ENCODE measurements around the gene IGF1. TPM values are rescaled to one million over a fixed set of nuclear protein-coding genes. Genes with fewer than 3 reads are reported as not detected.
"Not testable (repeated sequence)": the region's sequence is repeated elsewhere in the genome, so short reads cannot be mapped to it uniquely, and the experiment has no call there.

The IGF1 gene
- polyA plus RNA-seq, 4 donors = 4.5 to 10.0 (median 8.0) TPM; not detected in 1

GRCh38 chr12:102447426-102447825 is 32.9 kb downstream of the IGF1 start:
- not testable (repeated sequence) for FAIRE-seq; DNase-seq; H3K9me3 ChIP-seq (ENCODE audit: control insufficient read depth in 2 of 2, insufficient read depth in 1 of 2, low read depth in 1 of 2, low read length in 1 of 2); H3K27me3 ChIP-seq (ENCODE audit: control insufficient read depth in 3 of 3, insufficient read depth in 3 of 3, low read length in 3 of 3); H3K27ac ChIP-seq (ENCODE audit: low read depth in 1 of 3, low read length in 2 of 3); H3K4me3 ChIP-seq (ENCODE audit: low read depth in 1 of 3, low read length in 3 of 3); H3K36me3 ChIP-seq (ENCODE audit: control insufficient read depth in 3 of 3, insufficient read depth in 2 of 3, low read depth in 1 of 3, low read length in 3 of 3); H3K4me1 ChIP-seq (ENCODE audit: control insufficient read depth in 3 of 3, insufficient read depth in 2 of 3, low read depth in 1 of 3, low read length in 2 of 3)
- WGBS, 3 donors = 40 to 71% (median 65%) methylated on average over 3 of the region's 3 CpGs

GRCh38 chr12:102444707-102445106 is 35.7 kb downstream of the IGF1 start:
- WGBS, 3 donors = 79 to 87% (median 83%) methylated on average over 7 of the region's 7 CpGs
- no peaks in the 10 kb centered on the region for H3K4me1 ChIP-seq (ENCODE audit: control insufficient read depth in 3 of 3, insufficient read depth in 2 of 3, low read depth in 1 of 3, low read length in 2 of 3)
- H3K27me3 ChIP-seq (ENCODE audit: control insufficient read depth in 3 of 3, insufficient read depth in 3 of 3, low read length in 3 of 3) = no peaks in the 10 kb centered on the region
- H3K9me3 ChIP-seq (ENCODE audit: control insufficient read depth in 2 of 2, insufficient read depth in 1 of 2, low read depth in 1 of 2, low read length in 1 of 2) = no peaks in the 10 kb centered on the region
- no peak overlapping the region for H3K27ac ChIP-seq (ENCODE audit: low read depth in 1 of 3, low read length in 2 of 3)
- no peak overlapping the region for H3K4me3 ChIP-seq (ENCODE audit: low read depth in 1 of 3, low read length in 3 of 3)
- FAIRE-seq (no peak), DNase-seq (no peak)
- no peaks in the 10 kb centered on the region for H3K36me3 ChIP-seq (ENCODE audit: control insufficient read depth in 3 of 3, insufficient read depth in 2 of 3, low read depth in 1 of 3, low read length in 3 of 3)

DNA sequence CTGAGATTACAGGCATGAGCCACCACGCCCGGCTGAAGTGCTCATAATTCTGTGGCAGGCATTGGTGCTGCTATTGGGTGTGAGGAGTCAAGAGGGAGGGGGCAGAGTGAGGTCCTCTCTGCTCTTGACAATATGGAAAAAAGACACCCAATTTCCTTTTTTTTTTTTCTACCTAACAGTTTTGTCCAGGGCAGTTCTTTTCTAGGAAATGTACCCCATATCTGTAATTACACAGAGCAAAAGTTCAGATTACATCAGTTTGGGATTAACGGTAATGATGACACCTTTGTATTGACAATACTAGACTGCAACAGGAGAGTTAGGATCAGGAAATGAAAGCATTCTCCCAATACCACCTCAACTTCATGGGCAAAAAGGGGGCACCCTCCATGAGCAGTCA is 36.3 kb downstream of the IGF1 start:
- WGBS, 3 donors = 84 to 94% (median 88%) methylated on average over 3 of the region's 3 CpGs
- no peak overlapping the region for H3K4me3 ChIP-seq (ENCODE audit: low read depth in 1 of 3, low read length in 3 of 3)
- H3K9me3 ChIP-seq (ENCODE audit: control insufficient read depth in 2 of 2, insufficient read depth in 1 of 2, low read depth in 1 of 2, low read length in 1 of 2) = no peaks in the 10 kb centered on the region
- FAIRE-seq = no peak
- H3K27ac ChIP-seq (ENCODE audit: low read depth in 1 of 3, low read length in 2 of 3) = no peak overlapping the region
- no peaks in the 10 kb centered on the region for H3K27me3 ChIP-seq (ENCODE audit: control insufficient read depth in 3 of 3, insufficient read depth in 3 of 3, low read length in 3 of 3)
- DNase-seq = no peak
- H3K36me3 ChIP-seq (ENCODE audit: control insufficient read depth in 3 of 3, insufficient read depth in 2 of 3, low read depth in 1 of 3, low read length in 3 of 3) = no peaks in the 10 kb centered on the region
- no peaks in the 10 kb centered on the region for H3K4me1 ChIP-seq (ENCODE audit: control insufficient read depth in 3 of 3, insufficient read depth in 2 of 3, low read depth in 1 of 3, low read length in 2 of 3)

- DNase-seq (no peak), FAIRE-seq (no peak)
- no peaks in the 10 kb centered on the region for H3K27me3 ChIP-seq (ENCODE audit: control insufficient read depth in 3 of 3, insufficient read depth in 3 of 3, low read length in 3 of 3)
- H3K4me1 ChIP-seq (ENCODE audit: control insufficient read depth in 3 of 3, insufficient read depth in 2 of 3, low read depth in 1 of 3, low read length in 2 of 3) = no peaks in the 10 kb centered on the region
- no peaks in the 10 kb centered on the region for H3K36me3 ChIP-seq (ENCODE audit: control insufficient read depth in 3 of 3, insufficient read depth in 2 of 3, low read depth in 1 of 3, low read length in 3 of 3)
- H3K9me3 ChIP-seq (ENCODE audit: control insufficient read depth in 2 of 2, insufficient read depth in 1 of 2, low read depth in 1 of 2, low read length in 1 of 2) = no peaks in the 10 kb centered on the region
- H3K27ac ChIP-seq (ENCODE audit: low read depth in 1 of 3, low read length in 2 of 3) = no peak overlapping the region
- no peak overlapping the region for H3K4me3 ChIP-seq (ENCODE audit: low read depth in 1 of 3, low read length in 3 of 3)
- WGBS, 3 donors = 74 to 89% (median 80%) methylated on average over 1 of the region's 1 CpG
Measured at GRCh38 chr12:102441077-102441596, 39.2 kb downstream of the IGF1 start.

DNA sequence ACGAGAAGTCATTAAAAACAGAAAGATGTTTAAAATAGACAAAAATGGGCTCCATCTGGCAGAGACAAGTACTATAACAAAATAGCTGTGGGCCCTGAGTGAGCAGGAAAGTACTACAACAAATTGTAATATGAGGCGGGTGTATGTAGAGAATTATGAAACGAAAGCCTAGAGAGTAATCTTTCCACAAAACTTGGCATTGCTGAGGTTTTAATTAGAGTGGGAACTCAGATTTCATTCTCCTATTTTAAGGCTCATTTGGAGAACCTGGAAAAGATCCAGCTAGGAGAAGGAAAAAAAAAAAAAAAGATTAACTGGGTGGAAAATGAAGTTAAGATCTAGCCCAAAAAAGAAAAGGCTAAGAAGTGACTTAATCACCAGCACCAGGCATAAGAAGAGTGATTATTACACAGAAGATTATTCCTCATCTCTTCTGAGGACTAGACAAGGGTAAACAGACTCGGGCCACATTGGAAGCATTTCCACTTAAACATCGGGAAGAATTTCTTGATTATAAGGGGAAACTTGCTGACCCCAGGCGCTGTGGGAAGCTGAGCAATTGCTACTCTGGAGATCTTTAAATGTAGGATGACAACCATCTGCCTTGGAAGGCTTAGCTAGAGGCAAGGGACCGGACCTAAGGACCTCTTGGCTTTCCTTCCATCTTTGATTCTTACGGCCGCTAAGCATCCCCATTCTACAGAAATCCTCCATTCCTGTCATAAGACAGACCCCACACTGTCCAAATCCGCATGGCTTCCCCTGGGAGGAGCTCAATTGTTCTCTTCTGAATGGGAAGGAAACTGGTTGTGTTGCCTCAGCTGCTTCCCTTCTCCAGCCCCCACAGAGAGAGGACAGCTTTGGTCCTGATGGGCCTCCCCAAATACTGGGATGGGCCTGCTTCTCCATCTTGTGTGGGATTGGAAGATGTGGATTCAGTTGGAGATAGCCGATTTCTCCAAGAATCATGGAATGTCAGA is 40.6 kb downstream of the IGF1 start:
- H3K27ac ChIP-seq (ENCODE audit: low read depth in 1 of 3, low read length in 2 of 3) = no peak overlapping the region
- H3K27me3 ChIP-seq (ENCODE audit: control insufficient read depth in 3 of 3, insufficient read depth in 3 of 3, low read length in 3 of 3) = no peaks in the 10 kb centered on the region
- no peaks in the 10 kb centered on the region for H3K36me3 ChIP-seq (ENCODE audit: control insufficient read depth in 3 of 3, insufficient read depth in 2 of 3, low read depth in 1 of 3, low read length in 3 of 3)
- no peak for FAIRE-seq
- DNase-seq = no peak
- WGBS, 3 donors = 61 to 82% (median 81%) methylated on average over 11 of the region's 11 CpGs
- no peaks in the 10 kb centered on the region for H3K9me3 ChIP-seq (ENCODE audit: control insufficient read depth in 2 of 2, insufficient read depth in 1 of 2, low read depth in 1 of 2, low read length in 1 of 2)
- H3K4me3 ChIP-seq (ENCODE audit: low read depth in 1 of 3, low read length in 3 of 3) = no peak overlapping the region
- H3K4me1 ChIP-seq (ENCODE audit: control insufficient read depth in 3 of 3, insufficient read depth in 2 of 3, low read depth in 1 of 3, low read length in 2 of 3) = no peaks in the 10 kb centered on the region

GRCh38 chr12:102438827-102439210 is 41.5 kb downstream of the IGF1 start:
- H3K27me3 ChIP-seq (ENCODE audit: control insufficient read depth in 3 of 3, insufficient read depth in 3 of 3, low read length in 3 of 3) = no peaks in the 10 kb centered on the region
- WGBS, 3 donors = 39 to 47% (median 44%) methylated on average over 2 of the region's 2 CpGs
- H3K9me3 ChIP-seq (ENCODE audit: control insufficient read depth in 2 of 2, insufficient read depth in 1 of 2, low read depth in 1 of 2, low read length in 1 of 2) = no peaks in the 10 kb centered on the region
- H3K36me3 ChIP-seq (ENCODE audit: control insufficient read depth in 3 of 3, insufficient read depth in 2 of 3, low read depth in 1 of 3, low read length in 3 of 3) = no peaks in the 10 kb centered on the region
- FAIRE-seq = no peak
- H3K4me3 ChIP-seq (ENCODE audit: low read depth in 1 of 3, low read length in 3 of 3) = no peak overlapping the region
- no peak for DNase-seq
- H3K27ac ChIP-seq (ENCODE audit: low read depth in 1 of 3, low read length in 2 of 3) = no peak overlapping the region
- no peaks in the 10 kb centered on the region for H3K4me1 ChIP-seq (ENCODE audit: control insufficient read depth in 3 of 3, insufficient read depth in 2 of 3, low read depth in 1 of 3, low read length in 2 of 3)

DNA sequence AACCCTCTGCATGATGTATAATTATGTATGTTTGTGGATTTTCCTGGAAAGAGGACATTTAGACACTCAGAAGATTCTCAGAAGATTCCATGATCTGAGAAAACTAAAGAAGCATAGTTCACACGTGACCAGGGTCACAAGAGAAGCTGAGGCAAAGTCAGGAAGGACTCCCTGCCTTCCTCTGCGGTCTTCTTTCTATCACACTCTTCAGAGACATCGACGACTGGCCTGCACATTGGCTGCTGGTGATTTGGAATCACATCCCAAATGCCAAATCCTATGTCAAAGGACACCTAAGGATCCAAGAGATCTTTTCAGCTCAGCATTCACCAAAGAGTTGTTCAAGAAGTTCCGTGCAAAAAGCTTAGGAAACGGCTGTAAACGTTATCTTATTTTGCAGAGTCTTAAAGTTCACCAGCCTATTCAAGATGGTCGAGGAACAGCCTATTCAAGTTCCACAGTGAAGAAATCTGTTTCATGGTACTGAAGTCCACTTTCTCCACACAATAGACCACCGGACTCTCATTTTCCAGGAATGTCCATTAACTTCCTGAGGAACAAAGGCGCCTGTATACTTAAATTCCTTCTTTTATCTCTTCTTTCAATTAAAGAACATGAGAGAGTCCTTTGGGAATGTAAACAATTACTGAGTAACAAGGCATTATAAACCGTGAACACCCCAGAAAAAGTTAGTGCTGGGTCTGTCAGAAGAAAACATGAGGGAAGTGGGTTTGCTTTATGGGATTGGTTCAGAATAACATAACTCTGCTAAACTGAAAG is 42.1 kb downstream of the IGF1 start:
- no peak for DNase-seq
- Histone ChIP-seq H3K27ac (ENCODE audit: low read depth in 1 of 3, low read length in 2 of 3) (no peak overlapping the region), H3K9me3 (ENCODE audit: control insufficient read depth in 2 of 2, insufficient read depth in 1 of 2, low read depth in 1 of 2, low read length in 1 of 2) (no peaks in the 10 kb centered on the region), H3K4me1 (ENCODE audit: control insufficient read depth in 3 of 3, insufficient read depth in 2 of 3, low read depth in 1 of 3, low read length in 2 of 3) (no peaks in the 10 kb centered on the region), H3K4me3 (ENCODE audit: low read depth in 1 of 3, low read length in 3 of 3) (no peak overlapping the region), H3K27me3 (ENCODE audit: control insufficient read depth in 3 of 3, insufficient read depth in 3 of 3, low read length in 3 of 3) (no peaks in the 10 kb centered on the region), H3K36me3 (ENCODE audit: control insufficient read depth in 3 of 3, insufficient read depth in 2 of 3, low read depth in 1 of 3, low read length in 3 of 3) (no peaks in the 10 kb centered on the region)
- WGBS, 3 donors = 49 to 66% (median 53%) methylated on average over 11 of the region's 11 CpGs
- no peak for FAIRE-seq

DNA sequence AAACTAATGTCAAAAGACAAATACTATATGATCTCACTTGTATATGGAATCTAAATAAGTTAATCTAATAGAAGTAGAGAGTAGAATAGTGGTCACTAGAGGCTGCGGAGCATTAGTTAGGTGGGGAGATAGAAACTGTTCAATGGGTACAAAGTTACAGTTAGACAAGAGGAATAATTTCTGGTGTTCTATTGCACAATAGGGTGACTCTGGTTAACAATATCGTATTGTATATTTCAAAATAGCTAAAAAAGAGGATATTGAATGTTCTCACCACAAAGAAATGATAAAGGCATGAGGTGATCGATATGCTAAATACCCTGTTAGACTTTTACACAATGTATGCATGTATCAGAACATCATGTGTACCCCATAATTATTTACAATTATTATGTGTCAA is 42.9 kb downstream of the IGF1 start:
- no peak overlapping the region for H3K27ac ChIP-seq (ENCODE audit: low read depth in 1 of 3, low read length in 2 of 3)
- WGBS, 3 donors = 78 to 80% (median 79%) methylated on average over 3 of the region's 3 CpGs
- no peaks in the 10 kb centered on the region for H3K27me3 ChIP-seq (ENCODE audit: control insufficient read depth in 3 of 3, insufficient read depth in 3 of 3, low read length in 3 of 3)
- no peak overlapping the region for H3K4me3 ChIP-seq (ENCODE audit: low read depth in 1 of 3, low read length in 3 of 3)
- no peak for FAIRE-seq
- no peak for DNase-seq
- H3K36me3 ChIP-seq (ENCODE audit: control insufficient read depth in 3 of 3, insufficient read depth in 2 of 3, low read depth in 1 of 3, low read length in 3 of 3) = no peaks in the 10 kb centered on the region
- no peaks in the 10 kb centered on the region for H3K4me1 ChIP-seq (ENCODE audit: control insufficient read depth in 3 of 3, insufficient read depth in 2 of 3, low read depth in 1 of 3, low read length in 2 of 3)
- H3K9me3 ChIP-seq (ENCODE audit: control insufficient read depth in 2 of 2, insufficient read depth in 1 of 2, low read depth in 1 of 2, low read length in 1 of 2) = no peaks in the 10 kb centered on the region

Measured in small intestine (tissue), 7 donors.